ENCODE results near the gene SLC9A2. TPM values are rescaled to one million over a fixed set of nuclear protein-coding genes. Genes with fewer than 3 reads are reported as not detected.

Gene SLC9A2
- total RNA-seq, 2 donors from 2014 or later, result not detected

- ATAC-seq (no peak), DNase-seq (ENCODE audit: low spot score) (no peak)
- Mint-ChIP-seq H3K4me3 (no peak overlapping the region), H3K4me1 (ENCODE audit: low read depth in 2 of 2) (no peaks in the 10 kb centered on the region), H3K36me3 (no peaks in the 10 kb centered on the region), H3K9me3 (no peaks in the 10 kb centered on the region), H3K27me3 (peaks cover 8 to 14% of the 10 kb centered on the region in 2 donors), H3K27ac (no peak overlapping the region)
Measured at GRCh38 chr2:102634831-102635241, 15.5 kb downstream of the SLC9A2 start.

GRCh38 chr2:102635317-102635716, 16.0 kb downstream of the SLC9A2 start:
- peaks cover 8 to 14% of the 10 kb centered on the region in 2 donors for H3K27me3 Mint-ChIP-seq
- no peaks in the 10 kb centered on the region for H3K9me3 Mint-ChIP-seq
- H3K4me1 Mint-ChIP-seq (ENCODE audit: low read depth in 2 of 2), result no peaks in the 10 kb centered on the region
- H3K36me3 Mint-ChIP-seq, result no peaks in the 10 kb centered on the region
- DNase-seq (ENCODE audit: low spot score) (no peak), ATAC-seq (no peak)
- no peak overlapping the region for H3K4me3 Mint-ChIP-seq
- H3K27ac Mint-ChIP-seq, result no peak overlapping the region

GRCh38 chr2:102636283-102636907, 17.0 kb downstream of the SLC9A2 start:
- peaks cover 12 to 14% of the 10 kb centered on the region in 2 donors for H3K27me3 Mint-ChIP-seq
- H3K4me3 Mint-ChIP-seq, result no peak overlapping the region
- no peak for DNase-seq (ENCODE audit: low spot score)
- H3K27ac Mint-ChIP-seq, result no peak overlapping the region
- H3K4me1 Mint-ChIP-seq (ENCODE audit: low read depth in 2 of 2), result no peaks in the 10 kb centered on the region
- no peaks in the 10 kb centered on the region for H3K9me3 Mint-ChIP-seq
- H3K36me3 Mint-ChIP-seq, result no peaks in the 10 kb centered on the region
- no peak for ATAC-seq

DNA sequence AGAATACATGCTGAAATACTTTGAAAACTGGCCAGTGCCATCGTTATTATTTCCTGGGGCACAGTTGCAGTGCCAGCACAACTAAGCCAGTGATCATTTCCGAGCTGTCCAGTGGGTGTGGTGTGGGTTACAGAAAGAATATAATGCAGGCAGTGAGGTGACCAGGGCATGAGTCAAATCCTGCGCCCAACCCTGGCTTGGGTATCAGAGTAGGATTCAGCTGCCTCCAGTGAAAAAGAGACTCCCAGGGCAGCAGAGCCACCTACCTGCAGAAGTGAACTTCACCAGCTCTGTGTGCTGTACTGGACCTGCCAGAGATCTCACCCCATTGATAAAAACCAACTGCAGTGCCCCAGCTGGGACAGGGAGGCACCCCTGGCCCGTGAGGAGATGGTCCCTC, 18.0 kb downstream of the SLC9A2 start:
- H3K27ac Mint-ChIP-seq, result no peak overlapping the region
- H3K27me3 Mint-ChIP-seq, result peaks cover 12 to 16% of the 10 kb centered on the region in 2 donors
- H3K4me1 Mint-ChIP-seq (ENCODE audit: low read depth in 2 of 2), result no peaks in the 10 kb centered on the region
- no peak overlapping the region for H3K4me3 Mint-ChIP-seq
- ATAC-seq, result no peak
- no peak for DNase-seq (ENCODE audit: low spot score)
- H3K36me3 Mint-ChIP-seq, result no peaks in the 10 kb centered on the region
- no peaks in the 10 kb centered on the region for H3K9me3 Mint-ChIP-seq

DNA sequence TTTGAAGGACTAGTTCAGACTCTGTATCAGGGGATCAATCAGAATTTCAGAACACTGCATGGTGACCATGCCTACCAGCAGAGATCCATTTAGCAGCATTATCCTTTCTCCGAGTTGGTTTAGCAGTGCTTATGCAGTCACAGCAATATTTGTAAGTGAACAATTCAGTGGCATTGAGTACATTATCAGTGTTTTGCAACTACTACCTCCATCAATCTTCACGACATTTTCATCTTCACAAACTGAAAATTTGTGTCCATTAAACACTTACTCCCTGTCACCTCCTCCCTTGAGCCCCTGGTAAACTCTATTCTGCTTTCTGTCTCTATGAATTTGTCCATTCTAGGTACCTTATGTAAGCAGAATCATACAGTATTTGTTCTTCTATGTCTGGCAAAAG, 20.1 kb downstream of the SLC9A2 start:
- Mint-ChIP-seq H3K27me3 (peaks cover 18 to 32% of the 10 kb centered on the region in 2 donors), H3K36me3 (no peaks in the 10 kb centered on the region), H3K9me3 (no peaks in the 10 kb centered on the region), H3K4me1 (ENCODE audit: low read depth in 2 of 2) (no peaks in the 10 kb centered on the region), H3K27ac (no peak overlapping the region), H3K4me3 (no peak overlapping the region)
- DNase-seq (ENCODE audit: low spot score) (no peak), ATAC-seq (no peak)

GRCh38 chr2:102652126-102652525, 32.8 kb downstream of the SLC9A2 start:
- H3K4me3 Mint-ChIP-seq, result no peak overlapping the region
- no peak overlapping the region for H3K27ac Mint-ChIP-seq
- no peaks in the 10 kb centered on the region for H3K9me3 Mint-ChIP-seq
- H3K4me1 Mint-ChIP-seq (ENCODE audit: low read depth in 2 of 2), result peaks cover 4 to 6% of the 10 kb centered on the region in 2 donors
- DNase-seq (ENCODE audit: low spot score) (no peak), ATAC-seq (no peak)
- H3K27me3 Mint-ChIP-seq, result peaks cover 35 to 64% of the 10 kb centered on the region in 2 donors
- peaks cover 3% of the 10 kb centered on the region for H3K36me3 Mint-ChIP-seq

DNA sequence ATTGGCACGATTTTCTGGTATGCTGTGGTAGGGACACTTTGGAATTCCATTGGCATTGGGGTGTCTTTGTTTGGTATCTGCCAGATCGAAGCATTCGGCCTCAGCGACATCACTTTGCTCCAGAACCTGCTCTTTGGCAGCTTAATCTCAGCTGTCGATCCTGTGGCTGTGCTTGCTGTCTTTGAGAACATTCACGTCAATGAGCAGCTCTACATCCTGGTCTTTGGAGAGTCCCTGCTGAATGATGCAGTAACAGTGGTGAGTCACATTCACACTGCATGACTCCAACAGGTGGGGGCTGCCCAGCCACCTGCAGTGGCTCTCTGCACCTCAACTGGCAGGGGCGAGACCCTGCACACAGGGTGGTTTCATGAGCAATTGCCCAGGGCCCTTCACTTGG, 38.4 kb downstream of the SLC9A2 start:
- H3K4me1 Mint-ChIP-seq (ENCODE audit: low read depth in 2 of 2), result peaks cover 0 to 6% of the 10 kb centered on the region in 2 donors
- H3K36me3 Mint-ChIP-seq, result no peaks in the 10 kb centered on the region
- peaks cover 20 to 36% of the 10 kb centered on the region in 2 donors for H3K27me3 Mint-ChIP-seq
- no peak for ATAC-seq
- H3K9me3 Mint-ChIP-seq, result no peaks in the 10 kb centered on the region
- H3K4me3 Mint-ChIP-seq, result no peak overlapping the region
- H3K27ac Mint-ChIP-seq, result no peak overlapping the region
- DNase-seq (ENCODE audit: low spot score), result no peak

DNA sequence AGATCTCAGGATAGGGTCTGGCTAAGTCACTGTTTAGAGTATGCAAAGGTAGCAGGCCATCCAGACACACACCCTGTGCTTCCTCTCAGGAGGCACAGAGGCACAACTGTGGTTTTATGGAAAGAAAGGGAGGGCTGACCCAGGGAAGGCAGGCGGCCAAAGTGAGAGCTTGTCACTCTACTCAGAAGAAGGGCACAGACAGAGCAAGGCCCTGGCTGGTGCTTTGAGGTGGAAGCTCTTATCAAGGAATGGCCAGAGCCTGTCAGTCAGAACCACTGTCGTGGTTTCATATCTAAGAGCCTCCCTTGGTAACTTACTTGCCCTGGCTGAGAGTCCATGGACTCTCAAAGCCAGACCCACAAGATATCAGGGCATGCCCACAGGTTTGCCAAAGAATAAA, 40.7 kb downstream of the SLC9A2 start:
- H3K36me3 Mint-ChIP-seq, result no peaks in the 10 kb centered on the region

GRCh38 chr2:102660574-102660973, 41.2 kb downstream of the SLC9A2 start:
- H3K27me3 Mint-ChIP-seq, result peaks cover 14 to 23% of the 10 kb centered on the region in 2 donors
- no peaks in the 10 kb centered on the region for H3K36me3 Mint-ChIP-seq
- DNase-seq (ENCODE audit: low spot score) (no peak), ATAC-seq (no peak)
- H3K27ac Mint-ChIP-seq, result no peak overlapping the region
- no peaks in the 10 kb centered on the region for H3K9me3 Mint-ChIP-seq
- peaks cover 0 to 6% of the 10 kb centered on the region in 2 donors for H3K4me1 Mint-ChIP-seq (ENCODE audit: low read depth in 2 of 2)
- H3K4me3 Mint-ChIP-seq, result no peak overlapping the region

More for the DNA sequence above, 40.7 kb downstream of the SLC9A2 start:
- ATAC-seq, result no peak
- Mint-ChIP-seq H3K4me1 (ENCODE audit: low read depth in 2 of 2) (peaks cover 0 to 6% of the 10 kb centered on the region in 2 donors), H3K4me3 (no peak overlapping the region), H3K27ac (no peak overlapping the region), H3K27me3 (peaks cover 14 to 23% of the 10 kb centered on the region in 2 donors), H3K9me3 (no peaks in the 10 kb centered on the region)
- DNase-seq (ENCODE audit: low spot score), result no peak

DNA sequence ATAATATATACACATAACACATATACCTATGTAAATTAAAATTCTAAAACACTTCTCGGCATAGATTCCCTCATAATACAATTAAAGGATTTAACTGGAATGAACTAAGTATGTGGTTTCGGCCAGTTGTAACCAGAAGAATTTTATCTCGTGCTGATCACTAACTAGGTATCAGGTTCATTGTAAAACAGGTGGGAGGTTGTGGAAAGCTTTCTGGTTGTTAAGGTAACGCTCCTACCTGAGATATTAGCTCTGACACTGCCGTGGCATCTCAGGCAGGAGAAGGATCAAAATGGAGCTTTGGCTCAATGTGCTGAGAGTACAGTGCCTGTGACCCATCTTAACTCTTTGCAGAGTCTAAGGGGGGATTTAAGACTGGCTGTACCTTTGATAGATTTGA, 42.5 kb downstream of the SLC9A2 start:
- Mint-ChIP-seq H3K27me3 (peaks cover 15 to 23% of the 10 kb centered on the region in 2 donors), H3K4me1 (ENCODE audit: low read depth in 2 of 2) (peaks cover 0 to 6% of the 10 kb centered on the region in 2 donors), H3K27ac (no peak overlapping the region), H3K36me3 (no peaks in the 10 kb centered on the region), H3K4me3 (no peak overlapping the region), H3K9me3 (no peaks in the 10 kb centered on the region)
- no peak for ATAC-seq
- no peak for DNase-seq (ENCODE audit: low spot score)

DNA sequence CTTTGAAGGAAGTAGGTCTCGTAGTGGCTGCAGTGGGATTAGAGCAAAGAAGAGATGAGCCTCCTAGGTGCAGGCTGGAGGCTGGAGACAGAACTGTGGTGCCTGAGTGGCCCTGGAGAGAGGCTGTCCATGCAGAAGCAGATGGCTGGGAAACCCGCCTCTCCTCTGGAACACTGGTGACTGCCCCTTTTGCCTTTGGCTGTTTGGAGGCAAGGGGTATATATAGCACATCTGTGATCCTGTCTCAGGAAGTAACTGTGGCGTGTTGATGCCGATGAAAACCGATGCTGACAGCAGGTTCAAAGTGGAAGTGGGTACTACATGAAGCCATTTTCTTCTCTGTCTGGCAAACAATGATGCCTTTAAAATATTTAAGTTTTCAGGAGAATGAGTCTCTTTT, 43.5 kb downstream of the SLC9A2 start:
- no peak for DNase-seq (ENCODE audit: low spot score)
- peaks cover 21 to 23% of the 10 kb centered on the region in 2 donors for H3K27me3 Mint-ChIP-seq
- H3K4me3 Mint-ChIP-seq, result no peak overlapping the region
- no peak for ATAC-seq
- no peak overlapping the region for H3K27ac Mint-ChIP-seq
- H3K4me1 Mint-ChIP-seq (ENCODE audit: low read depth in 2 of 2), result peaks cover 0 to 6% of the 10 kb centered on the region in 2 donors
- H3K36me3 Mint-ChIP-seq, result no peaks in the 10 kb centered on the region
- H3K9me3 Mint-ChIP-seq, result no peaks in the 10 kb centered on the region

- no peak overlapping the region for H3K4me3 Mint-ChIP-seq
- no peaks in the 10 kb centered on the region for H3K9me3 Mint-ChIP-seq
- no peaks in the 10 kb centered on the region for H3K36me3 Mint-ChIP-seq
- no peak overlapping the region for H3K27ac Mint-ChIP-seq
- no peak for ATAC-seq
- H3K4me1 Mint-ChIP-seq (ENCODE audit: low read depth in 2 of 2), result peaks cover 0 to 6% of the 10 kb centered on the region in 2 donors
- no peak for DNase-seq (ENCODE audit: low spot score)
- peaks cover 21 to 24% of the 10 kb centered on the region in 2 donors for H3K27me3 Mint-ChIP-seq
Measured at GRCh38 chr2:102663381-102663780, 44.0 kb downstream of the SLC9A2 start.

DNA sequence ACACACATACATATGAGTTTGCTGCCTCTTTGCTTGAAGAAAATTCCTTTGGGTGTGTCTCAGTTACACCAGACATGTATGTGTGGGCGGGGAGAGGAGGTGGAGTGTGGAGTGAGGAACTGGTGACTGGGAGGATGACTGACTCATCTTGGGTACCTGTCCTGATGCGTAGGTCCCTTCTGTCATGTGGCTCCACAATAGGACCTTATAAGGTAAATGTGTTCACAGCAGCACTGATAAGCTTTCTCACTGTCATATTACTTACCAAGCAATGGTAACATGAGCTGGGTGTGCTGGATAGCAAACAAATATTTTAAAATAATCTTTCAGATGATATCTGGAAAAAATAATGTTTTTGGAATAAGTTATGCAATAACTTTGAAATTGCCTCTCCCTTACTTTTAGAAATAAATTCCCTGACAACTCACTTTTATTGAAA, 45.1 kb downstream of the SLC9A2 start:
- no peaks in the 10 kb centered on the region for H3K36me3 Mint-ChIP-seq
- H3K4me1 Mint-ChIP-seq (ENCODE audit: low read depth in 2 of 2), result peaks cover 0 to 6% of the 10 kb centered on the region in 2 donors
- no peak overlapping the region for H3K4me3 Mint-ChIP-seq
- no peak for ATAC-seq
- DNase-seq (ENCODE audit: low spot score), result no peak
- no peaks in the 10 kb centered on the region for H3K9me3 Mint-ChIP-seq
- H3K27me3 Mint-ChIP-seq, result peaks cover 27 to 36% of the 10 kb centered on the region in 2 donors
- no peak overlapping the region for H3K27ac Mint-ChIP-seq

- Mint-ChIP-seq H3K27ac (no peak overlapping the region), H3K4me1 (ENCODE audit: low read depth in 2 of 2) (peaks cover 0 to 6% of the 10 kb centered on the region in 2 donors), H3K27me3 (peaks cover 20 to 23% of the 10 kb centered on the region in 2 donors), H3K36me3 (no peaks in the 10 kb centered on the region), H3K4me3 (no peak overlapping the region), H3K9me3 (no peaks in the 10 kb centered on the region)
- DNase-seq (ENCODE audit: low spot score) (no peak), ATAC-seq (no peak)
Measured at GRCh38 chr2:102667072-102667471, 47.7 kb downstream of the SLC9A2 start.

DNA sequence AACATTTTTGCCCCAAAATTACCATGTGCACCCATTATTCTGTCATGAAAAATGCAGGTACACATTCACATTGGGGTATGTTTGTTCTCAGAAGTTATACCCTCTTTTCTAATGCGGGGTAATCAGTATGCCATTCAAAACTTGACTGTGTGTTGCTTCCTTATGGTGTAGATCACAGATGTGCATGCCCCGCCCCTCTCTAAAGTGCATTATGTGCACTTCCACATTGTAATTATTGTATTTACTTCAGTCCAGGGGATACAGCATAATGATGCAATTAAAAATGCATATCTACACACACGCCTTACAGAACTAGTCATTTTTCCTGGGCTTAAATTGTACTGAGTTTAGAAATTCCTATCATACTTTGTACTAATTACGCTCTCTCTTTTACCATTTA, 48.8 kb downstream of the SLC9A2 start:
- Mint-ChIP-seq H3K36me3 (no peaks in the 10 kb centered on the region), H3K4me3 (no peak overlapping the region), H3K4me1 (ENCODE audit: low read depth in 2 of 2) (no peaks in the 10 kb centered on the region), H3K9me3 (no peaks in the 10 kb centered on the region), H3K27ac (no peak overlapping the region), H3K27me3 (peaks cover 16 to 21% of the 10 kb centered on the region in 2 donors)
- ATAC-seq (no peak), DNase-seq (ENCODE audit: low spot score) (no peak)

Measured in natural killer cell treated with Interleukin-12 subunit alpha and Interleukin-12 subunit beta and Interleukin-15 and Interleukin-18, amount 100 ng/mL, for 72 hours (primary cell).